HG02588 (cell line): ENCODE results near the gene PEX7.
"Not testable (repeated sequence)": the region's sequence is repeated elsewhere in the genome, so short reads cannot be mapped to it uniquely, and the experiment has no call there.

Source experiments
- ATAC-seq: cut with Tn5 transposase; IDR thresholded peaks from one replicate; pipeline ENCODE4 v1.9.1; 2021; ENCODE audit warnings: mild to moderate bottlenecking, moderate library complexity; ENCODE audit not compliant: unreplicated experiment

Gene PEX7

DNA sequence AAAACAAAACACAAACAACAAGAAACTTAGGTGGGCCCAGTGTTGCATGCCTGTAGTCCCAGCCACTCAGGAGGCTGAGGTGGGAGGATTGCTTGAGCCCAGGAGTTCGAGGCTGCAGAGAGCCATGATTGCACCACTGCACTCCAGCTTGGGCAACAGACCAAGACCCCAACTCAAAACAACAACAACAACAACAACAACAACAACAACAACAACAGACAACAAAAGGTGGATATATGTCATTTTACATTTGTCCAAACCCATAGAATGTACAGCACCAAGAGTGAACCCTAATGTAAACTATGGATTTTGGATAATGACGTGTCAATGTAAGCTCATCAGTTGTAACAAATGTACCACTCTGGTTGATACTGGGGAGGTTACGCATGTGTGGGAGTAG lies 127.6 kb downstream of the PEX7 start:
- not testable (repeated sequence) for ATAC-seq

DNA sequence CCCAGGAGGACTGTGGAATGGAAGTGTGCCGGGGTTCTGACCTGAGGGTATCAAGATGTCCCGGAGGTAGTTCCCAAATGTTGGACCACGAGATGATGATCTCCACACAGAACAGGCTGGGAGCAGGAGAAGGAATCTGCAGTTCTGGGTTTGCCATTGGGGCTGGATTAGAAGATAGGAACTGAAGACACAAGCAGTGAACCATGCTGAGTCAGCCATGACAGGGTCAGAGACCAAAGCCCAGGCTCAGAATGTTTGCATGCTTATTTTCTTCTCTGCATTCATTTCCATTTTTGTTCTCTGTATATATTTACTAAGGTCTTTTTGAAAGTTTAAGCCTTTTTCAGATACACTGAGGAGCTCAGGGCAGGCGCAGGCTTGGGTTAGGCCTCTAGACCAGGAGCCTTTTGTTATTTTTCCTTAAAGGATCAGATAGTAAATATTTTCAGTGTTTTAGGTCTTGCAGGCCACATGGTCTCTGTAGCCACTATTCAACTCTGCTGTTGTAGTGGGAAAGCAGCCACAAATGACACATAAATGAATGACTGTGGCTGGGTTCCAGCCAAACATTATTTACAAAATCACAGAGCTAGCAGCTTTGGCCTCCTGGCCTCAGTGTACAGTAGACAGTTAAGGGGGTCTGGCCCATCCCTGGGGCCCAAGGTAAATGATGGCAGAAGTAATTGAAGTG lies 128.2 kb downstream of the PEX7 start:
- no peak for ATAC-seq

GRCh38 chr6:136952714-136953260 lies 130.4 kb downstream of the PEX7 start:
- ATAC-seq = no peak

DNA sequence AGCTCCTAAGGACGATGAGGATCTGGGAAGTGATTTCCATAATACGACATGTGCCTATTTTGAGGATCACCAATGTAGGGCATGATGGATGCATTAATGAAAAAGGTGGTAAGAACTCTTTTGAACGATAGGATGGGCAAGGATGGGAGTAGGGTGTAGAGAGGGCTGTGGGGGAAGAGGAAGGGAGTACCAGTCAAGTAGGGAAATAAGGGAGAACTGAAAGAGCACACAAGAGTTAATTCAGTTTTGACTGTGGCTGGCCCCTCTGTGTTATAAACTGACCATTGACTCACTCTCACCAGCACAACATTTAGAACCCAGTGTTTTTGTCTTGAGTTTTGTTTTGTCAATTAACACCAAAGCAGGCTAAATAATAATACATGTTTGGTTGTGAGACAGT lies 132.7 kb downstream of the PEX7 start:
- ATAC-seq = no peak

GRCh38 chr6:136956590-136957544 lies 134.5 kb downstream of the PEX7 start:
- no peak for ATAC-seq

DNA sequence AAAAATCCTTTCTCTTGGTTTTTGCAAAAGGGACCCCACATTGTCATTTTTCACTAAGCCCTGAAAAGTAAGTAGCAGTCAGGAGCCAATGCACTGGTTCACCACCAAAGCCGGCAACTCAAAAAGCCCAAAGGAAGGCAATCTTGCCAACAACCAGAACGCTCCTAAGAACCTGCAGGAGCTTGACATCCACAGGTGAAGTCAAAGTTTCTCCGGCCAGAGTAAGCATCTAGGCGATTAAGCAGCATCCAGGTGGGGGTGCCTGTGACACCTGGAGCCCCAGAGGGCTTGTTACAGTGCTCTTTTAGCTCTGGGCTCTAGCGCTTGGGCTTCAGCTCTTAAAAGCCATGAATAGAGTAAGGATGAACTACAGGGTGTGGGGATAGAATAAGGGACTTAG lies 135.8 kb downstream of the PEX7 start:
- no peak for ATAC-seq

- ATAC-seq = no peak
Measured at GRCh38 chr6:136959471-136959891, 137.1 kb downstream of the PEX7 start.

- ATAC-seq = not testable (repeated sequence)
Measured at GRCh38 chr6:136959935-136960334, 137.5 kb downstream of the PEX7 start.

- ATAC-seq = no peak
Measured at GRCh38 chr6:136960781-136961180, 138.4 kb downstream of the PEX7 start.

GRCh38 chr6:136961848-136962247 lies 139.5 kb downstream of the PEX7 start:
- ATAC-seq = no peak

- ATAC-seq = no peak
Measured at GRCh38 chr6:136962661-136963060, 140.3 kb downstream of the PEX7 start.

DNA sequence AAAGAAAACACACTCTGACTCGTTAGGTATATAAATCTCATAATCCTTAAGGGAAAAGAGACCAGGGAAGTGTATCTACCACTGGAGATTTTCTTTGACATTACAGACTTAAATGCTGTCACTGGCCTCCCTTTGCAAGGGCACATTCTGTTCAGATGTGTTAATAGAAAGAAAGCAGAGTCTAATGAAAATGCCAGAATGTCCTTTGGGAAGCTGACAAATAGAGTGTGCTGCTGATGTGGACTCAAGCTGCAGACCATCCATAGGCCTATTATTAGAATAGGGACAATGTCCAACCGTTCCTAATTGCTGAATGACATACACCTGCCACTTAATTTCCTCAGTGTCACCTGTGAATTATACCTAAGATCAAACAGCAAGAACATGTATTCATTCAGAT lies 140.9 kb downstream of the PEX7 start:
- ATAC-seq = no peak
